Endothelial cell of umbilical vein (primary cell): ENCODE data around the gene FBP2. TPM values are rescaled to one million over a fixed set of nuclear protein-coding genes. Genes with fewer than 3 reads are reported as not detected.

Source experiments
- BruUV-seq: library from RNA; stranded (reverse); fragments of 400-500 nt; replicated peaks from 2 replicates; lab custom pipeline; 2021; lab: Mats Ljungman, UMichigan
- CTCF ChIA-PET: fragments of 300-600, 350-600 bp; sonication (Branson Sonifier 250); formaldehyde crosslinking; loops from one replicate; lab custom pipeline; 2021; ENCODE audit warnings: antibody characterized with exemption, inconsistent platforms; lab: Charles Lee
- POLR2A ChIA-PET: fragments of 300-600, 350-600 bp; sonication (Branson Sonifier 250); formaldehyde crosslinking; loops from one replicate; lab custom pipeline; 2021; ENCODE audit warnings: antibody characterized with exemption, inconsistent platforms; lab: Charles Lee
- DNase-seq: peaks from one replicate; pipeline ENCODE4 v3.0.0-alpha.2; 2011; ENCODE audit warnings: low read depth, low spot score
- FAIRE-seq: peaks from 2 replicates; lab custom pipeline; 2011; peaks lifted over from hg19 to GRCh38; lab: Jason Lieb, UNC
- H2AFZ ChIP-seq: 2 replicates; pipeline ENCODE4 v1.6.0; 2012; ENCODE audit warnings: low read depth, low read length, control low read depth, inconsistent platforms
- H3K27ac ChIP-seq: 2 replicates; pipeline ENCODE4 v1.5.1; 2011; ENCODE audit warnings: low read depth, mild to moderate bottlenecking, control low read depth, low read length, moderate library complexity; ENCODE audit not compliant: insufficient read depth
- H3K27me3 ChIP-seq, 2 experiments: 2 replicates each; pipeline versions ENCODE4 v1.6.0 to v1.6.1; 2011; ENCODE audit warnings: low read length in 2 of 2, mixed read lengths in 1 of 2; ENCODE audit not compliant: control insufficient read depth in 2 of 2, insufficient read depth in 2 of 2
- H3K36me3 ChIP-seq, 2 experiments: 2 replicates in 1 of 2; 3 replicates in 1 of 2; pipeline ENCODE4 v1.5.1; 2011; ENCODE audit warnings: low read length in 2 of 2, mild to moderate bottlenecking in 1 of 2, moderate library complexity in 1 of 2; ENCODE audit not compliant: control insufficient read depth in 2 of 2, insufficient read depth in 2 of 2; ENCODE audit errors: extremely low read depth in 1 of 2
- H3K4me1 ChIP-seq: 3 replicates; pipeline ENCODE4 v1.5.1; 2011; ENCODE audit warnings: mild to moderate bottlenecking, low read length; ENCODE audit not compliant: control insufficient read depth, insufficient read depth; ENCODE audit errors: extremely low read depth
- H3K4me2 ChIP-seq: 2 replicates; pipeline ENCODE4 v1.6.1; 2011; ENCODE audit warnings: low read length, control low read depth, mixed read lengths; ENCODE audit not compliant: insufficient read depth
- H3K4me3 ChIP-seq, 3 experiments: fragments of 200-600 bp in 1 of 3; sonication (generic), shearing (Covaris generic) in 1 of 3; replicated peaks in 1 of 3; 2 replicates each; pipeline ENCODE4 v1.5.1; 2011 to 2016; ENCODE audit warnings: control low read depth in 3 of 3, low read length in 3 of 3, mild to moderate bottlenecking in 2 of 3, inconsistent platforms in 1 of 3, low read depth in 1 of 3, moderate library complexity in 1 of 3; ENCODE audit not compliant: insufficient read depth in 1 of 3
- H3K79me2 ChIP-seq: 2 replicates; pipeline ENCODE4 v1.6.0; 2012; ENCODE audit warnings: low read length, inconsistent platforms; ENCODE audit not compliant: control insufficient read depth, insufficient read depth
- H3K9ac ChIP-seq: replicated peaks from 2 replicates; pipeline ENCODE3; 2011; ENCODE audit warnings: low read length, control low read depth; ENCODE audit not compliant: insufficient read depth; ENCODE audit errors: extremely low read depth
- H3K9me1 ChIP-seq: replicated peaks from 3 replicates; pipeline ENCODE4 v1.6.0; 2011; ENCODE audit warnings: mild to moderate bottlenecking, low read length; ENCODE audit not compliant: control insufficient read depth, insufficient read depth; ENCODE audit errors: extremely low read depth
- H3K9me3 ChIP-seq: replicated peaks from 2 replicates; pipeline ENCODE4 v1.5.1; 2012; ENCODE audit warnings: low read length, inconsistent platforms; ENCODE audit not compliant: control insufficient read depth, insufficient read depth
- H4K20me1 ChIP-seq: replicated peaks from 2 replicates; pipeline ENCODE3; 2011; ENCODE audit warnings: mild to moderate bottlenecking, low read length; ENCODE audit not compliant: control insufficient read depth, insufficient read depth; ENCODE audit errors: extremely low read depth
- CTCF ChIP-seq, 2 donors: IDR thresholded peaks; 1 replicate in 1 of 2; 2 replicates in 1 of 2; pipeline ENCODE4 v1.5.1; 2011; ENCODE audit warnings: low read length in 2 of 2, mild to moderate bottlenecking in 2 of 2, moderate library complexity in 2 of 2, control low read depth in 1 of 2, inconsistent platforms in 1 of 2, low read depth in 1 of 2; ENCODE audit not compliant: insufficient read depth in 1 of 2; ENCODE audit errors: extremely low read depth in 1 of 2
- EZH2 ChIP-seq: IDR thresholded peaks from 2 replicates; pipeline ENCODE4 v1.6.1; 2012; ENCODE audit warnings: borderline replicate concordance, low read depth, mild to moderate bottlenecking, moderate library complexity, low read length, inconsistent platforms; ENCODE audit not compliant: severe bottlenecking
- FOS ChIP-seq: IDR thresholded peaks from 2 replicates; pipeline ENCODE4 v1.6.1; 2011; ENCODE audit warnings: mild to moderate bottlenecking, low read length, moderate library complexity, borderline replicate concordance; ENCODE audit not compliant: insufficient read depth
- JUN ChIP-seq: IDR thresholded peaks from 2 replicates; pipeline ENCODE4 v1.6.1; 2011; ENCODE audit warnings: borderline replicate concordance, low read depth; ENCODE audit not compliant: insufficient read length, insufficient read depth
- MAX ChIP-seq: IDR thresholded peaks from 2 replicates; pipeline ENCODE4 v1.6.1; 2011; ENCODE audit not compliant: insufficient read depth, insufficient read length
- MYC ChIP-seq: IDR thresholded peaks from one replicate; pipeline ENCODE4 v1.6.1; 2011; ENCODE audit warnings: mild to moderate bottlenecking, low read depth, low read length
- POLR2A ChIP-seq: IDR thresholded peaks from 2 replicates; pipeline ENCODE4 v1.6.1; 2012; ENCODE audit warnings: low read depth, mild to moderate bottlenecking, control low read depth, low read length
- POLR2AphosphoS5 ChIP-seq: IDR thresholded peaks from 2 replicates; pipeline ENCODE4 v1.6.1; 2012; ENCODE audit warnings: low read depth, mild to moderate bottlenecking, control low read depth, low read length, moderate library complexity; ENCODE audit not compliant: insufficient read depth
- dilution Hi-C: fragments of 300-500 bp; cut with MboI; formaldehyde crosslinking; loops from one replicate; pipeline ENCODE4 v1.15.0; 2019; ENCODE audit warnings: low sequenced_read_pairs; ENCODE audit not compliant: extremely low pct_ligation_motif_present
- intact Hi-C: fragments of 100-400 bp; cut with micrococcal nuclease; formaldehyde crosslinking; loops from one replicate; pipeline ENCODE4 v1.10.0; 2022
- polyA plus RNA-seq, 4 experiments: library from polyadenylated mRNA; depleted of rRNA in 3 of 4; stranded (reverse) in 3 of 4; unstranded in 1 of 4; fragments of >200 nt; gene quantifications; 2 replicates each; pipeline versions ENCODE4 v1.2.1 to v1.2.3, GENCODE V29; 2011 to 2012; ENCODE audit warnings: missing spikeins in 1 of 4
- total RNA-seq: library from RNA; stranded (reverse); gene quantifications from 2 replicates; pipeline ENCODE4 v1.2.3, GENCODE V29; 2021

FBP2 gene
- total and polyA plus RNA-seq, 2 donors (not counting 3 experiments of a cell fraction or from before 2014, with no cell fraction given): not detected

- DNase-seq (no peak), FAIRE-seq (no peak)
- dilution Hi-C loops (no loop called here), intact Hi-C loops (no loop called here)
- Histone ChIP-seq H3K27ac (no peak overlapping the region), H3K4me1 (peaks cover 2% of the 10 kb centered on the region), H2AFZ (no peak overlapping the region), H3K9me1 (no peaks in the 10 kb centered on the region), H3K4me3 (no peak overlapping the region), H3K79me2 (no peaks in the 10 kb centered on the region), H3K4me2 (no peak overlapping the region), H3K9ac (no peak overlapping the region), H3K27me3 (no peaks in the 10 kb centered on the region), H4K20me1 (no peaks in the 10 kb centered on the region), H3K9me3 (no peaks in the 10 kb centered on the region), H3K36me3 (no peaks in the 10 kb centered on the region)
- CTCF ChIA-PET: interaction anchor here (0.8 kb wide), 1 partner anchor 9 kb away, joined by 3 read pairs; no protein-coding TSS in a partner anchor
- POLR2A ChIA-PET: no interaction called here
- BruUV-seq: no TSS peak
- TF ChIP-seq MAX (no peak), EZH2 (no peak), POLR2AphosphoS5 (no peak), CTCF (IDR thresholded peaks at IDR 0.05; ENCODE audit: extremely low read depth in 1 of 2, insufficient read depth in 1 of 2, low read depth in 1 of 2, low read length in 2 of 2) (no peak), JUN (no peak), MYC (no peak), FOS (no peak), POLR2A (no peak)
These were observed 28.6 kb upstream of the FBP2 start for GRCh38 chr9:94622087-94622800.
